ENCODE measurements around the gene ISG20. TPM values are rescaled to one million over a fixed set of nuclear protein-coding genes. Genes with fewer than 3 reads are reported as not detected.
A peak's percentile ranks its signal among the peaks of the same experiment; 100 is the strongest.

Gene ISG20
- total RNA-seq, 4 donors from 2014 or later = 50.3 to 90.0 (median 70.6) TPM

- Histone ChIP-seq H3K9me3 (no peaks in the 10 kb centered on the region), H3K27ac (peak overlapping the region; percentile 78 to 96 (median 84)), H3K4me3 (peak overlapping the region; percentile 73 to 91 (median 84)), H3K36me3 (no peaks in the 10 kb centered on the region), H3K4me1 (peaks cover 0 to 44% (median 18%) of the 10 kb centered on the region in 4 donors), H3K27me3 (no peaks in the 10 kb centered on the region)
- TF ChIP-seq POLR2A (IDR thresholded peaks at IDR 0.05) = no peak
- no peak for TF ChIP-seq CTCF (IDR thresholded peaks at IDR 0.05)
- peak in 2 of 3 donors; percentile 65 to 79 for DNase-seq
These were observed 16.8 kb upstream of the ISG20 start for GRCh38 chr15:88621789-88622604.

GRCh38 chr15:88622605-88622975 lies 16.2 kb upstream of the ISG20 start:
- no peak for TF ChIP-seq POLR2A (IDR thresholded peaks at IDR 0.05)
- TF ChIP-seq CTCF (IDR thresholded peaks at IDR 0.05) = no peak
- Histone ChIP-seq H3K9me3 (no peaks in the 10 kb centered on the region), H3K4me1 (peaks cover 0 to 49% (median 23%) of the 10 kb centered on the region in 4 donors), H3K36me3 (no peaks in the 10 kb centered on the region), H3K27me3 (no peaks in the 10 kb centered on the region), H3K4me3 (peak overlapping the region in 3 of 4 donors; percentile 73 to 91 (median 89)), H3K27ac (peak overlapping the region; percentile 78 to 96 (median 84))
- peak in 1 of 3 donors; percentile 43 for DNase-seq

DNA sequence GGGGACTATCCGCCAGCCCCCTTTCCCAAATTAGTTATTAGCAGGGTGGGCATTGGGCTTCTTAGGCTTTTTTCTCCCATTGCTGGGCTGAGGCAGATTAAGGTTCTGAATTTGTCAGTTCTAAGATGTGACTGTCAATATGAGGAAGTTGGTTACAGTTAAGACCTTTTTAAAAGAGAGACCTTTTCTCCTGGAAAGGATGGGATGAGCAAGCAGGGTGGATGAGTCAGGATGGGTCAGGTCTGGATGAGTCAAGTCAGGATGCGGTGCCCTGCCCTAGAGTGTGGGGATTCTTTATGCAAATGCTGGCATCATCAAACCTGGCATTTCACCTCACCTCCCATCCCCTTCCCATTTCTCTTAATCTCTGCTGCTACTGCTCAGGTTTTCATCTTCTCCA lies 15.8 kb upstream of the ISG20 start:
- DNase-seq = no peak
- no peak for TF ChIP-seq POLR2A (IDR thresholded peaks at IDR 0.05)
- no peak for TF ChIP-seq CTCF (IDR thresholded peaks at IDR 0.05)
- Histone ChIP-seq H3K27me3 (no peaks in the 10 kb centered on the region), H3K9me3 (no peaks in the 10 kb centered on the region), H3K27ac (peak overlapping the region; percentile 78 to 96 (median 84)), H3K4me1 (peaks cover 0 to 54% (median 27%) of the 10 kb centered on the region in 4 donors), H3K36me3 (no peaks in the 10 kb centered on the region), H3K4me3 (peak overlapping the region in 1 of 4 donors; percentile 91)

GRCh38 chr15:88623632-88624031 lies 15.2 kb upstream of the ISG20 start:
- Histone ChIP-seq H3K4me1 (peaks cover 0 to 60% (median 31%) of the 10 kb centered on the region in 4 donors), H3K27me3 (no peaks in the 10 kb centered on the region), H3K27ac (peak overlapping the region; percentile 45 to 96 (median 84)), H3K4me3 (no peak overlapping the region), H3K9me3 (no peaks in the 10 kb centered on the region), H3K36me3 (no peaks in the 10 kb centered on the region)
- no peak for DNase-seq
- TF ChIP-seq CTCF (IDR thresholded peaks at IDR 0.05) (no peak), POLR2A (IDR thresholded peaks at IDR 0.05) (no peak)

- Histone ChIP-seq H3K4me1 (peaks cover 0 to 63% (median 35%) of the 10 kb centered on the region in 4 donors), H3K27ac (peak overlapping the region; percentile 45 to 96 (median 68)), H3K27me3 (no peaks in the 10 kb centered on the region), H3K36me3 (peaks cover 0 to 4% (median 0%) of the 10 kb centered on the region in 3 donors), H3K9me3 (no peaks in the 10 kb centered on the region), H3K4me3 (peak overlapping the region in 2 of 4 donors; percentile 13 to 24)
- DNase-seq = no peak
- TF ChIP-seq CTCF (IDR thresholded peaks at IDR 0.05) (peak; percentile 35 to 78 (median 61)), POLR2A (IDR thresholded peaks at IDR 0.05) (no peak)
These were observed 14.5 kb upstream of the ISG20 start for GRCh38 chr15:88624156-88624970.
